K562 (cell line): ENCODE measurements around the gene ZNF776. TPM values are rescaled to one million over a fixed set of nuclear protein-coding genes. Genes with fewer than 3 reads are reported as not detected.

Experiments used
- ATAC-seq: fragments of 200-7000 bp; cut with Tn5 transposase; 3 replicates; pipeline ENCODE4 v1.9.1; 2020; ENCODE audit warnings: moderate library complexity
- BruUV-seq: library from RNA; stranded (reverse); fragments of 400-500 nt; replicated peaks from 2 replicates; lab custom pipeline; 2021; lab: Mats Ljungman, UMichigan
- CTCF ChIA-PET: fragments of 300-600 bp; formaldehyde crosslinking; extraction: SDS; loops from one replicate; lab custom pipeline; 2021; ENCODE audit warnings: low intra/inter-chr PET ratio; lab: Yijun Ruan, JAX
- POLR2A ChIA-PET: fragments of 300-600, 350-650 bp; sonication (Branson Sonifier 250); formaldehyde crosslinking; extraction: SDS; loops from one replicate; lab custom pipeline; 2021; ENCODE audit warnings: antibody characterized with exemption, inconsistent platforms; lab: Yijun Ruan, JAX
- DNase-seq, 4 experiments: peaks; one replicate each; pipeline versions ENCODE4 v3.0.0 to v3.0.0-alpha.2; 2011 to 2018; ENCODE audit warnings: low spot score in 3 of 4, mixed read lengths in 3 of 4; ENCODE audit errors: extremely low read depth in 1 of 4
- FAIRE-seq: peaks from 2 replicates; lab custom pipeline; 2011; peaks lifted over from hg19 to GRCh38; lab: Jason Lieb, UNC
- H2AFZ ChIP-seq: 2 replicates; pipeline ENCODE4 v1.6.0; 2011; ENCODE audit warnings: low read depth, low read length, control low read depth, inconsistent platforms
- H3K27ac ChIP-seq: fragments of 200-600 bp; 3 replicates; pipeline ENCODE4 v1.8.0; 2011; ENCODE audit warnings: low read depth, mild to moderate bottlenecking, control low read depth, inconsistent platforms, low read length, moderate library complexity, mixed read lengths; ENCODE audit errors: extremely low read depth
- H3K27me3 ChIP-seq, 2 experiments: fragments of 300-600 bp in 1 of 2; 2 replicates in 1 of 2; 3 replicates in 1 of 2; pipeline versions ENCODE4 v1.6.0 to v1.8.0; 2011; ENCODE audit warnings: inconsistent platforms in 2 of 2, low read length in 2 of 2, mild to moderate bottlenecking in 1 of 2, mixed read lengths in 1 of 2, moderate library complexity in 1 of 2; ENCODE audit not compliant: control insufficient read depth in 2 of 2, insufficient read depth in 2 of 2
- H3K36me3 ChIP-seq: fragments of 300-600 bp; 3 replicates; pipeline ENCODE4 v1.8.0; 2011; ENCODE audit warnings: mild to moderate bottlenecking, low read length, inconsistent platforms; ENCODE audit not compliant: control insufficient read depth, insufficient read depth
- H3K4me1 ChIP-seq, 2 experiments: fragments of 200-600 bp in 1 of 2; replicated peaks in 1 of 2; 2 replicates in 1 of 2; 3 replicates in 1 of 2; pipeline versions ENCODE4 v1.5.1 to v1.8.0; 2011; ENCODE audit warnings: inconsistent platforms in 2 of 2, low read length in 2 of 2, mild to moderate bottlenecking in 1 of 2, mixed read lengths in 1 of 2, moderate library complexity in 1 of 2; ENCODE audit not compliant: control insufficient read depth in 2 of 2, insufficient read depth in 2 of 2
- H3K4me2 ChIP-seq: 2 replicates; pipeline ENCODE4 v1.6.1; 2011; ENCODE audit warnings: low read length, control low read depth, inconsistent platforms, mixed read lengths; ENCODE audit not compliant: insufficient read depth
- H3K4me3 ChIP-seq: fragments of 200-600 bp; sonication (generic), shearing (Covaris generic); 2 replicates; pipeline ENCODE4 v1.5.1; 2016; ENCODE audit warnings: control low read depth, inconsistent platforms
- H3K79me2 ChIP-seq: fragments of 200-600 bp; 3 replicates; pipeline ENCODE4 v1.8.0; 2011; ENCODE audit warnings: low read length, inconsistent platforms; ENCODE audit not compliant: control insufficient read depth, insufficient read depth
- H3K9ac ChIP-seq, 2 experiments: 2 replicates each; pipeline versions ENCODE4 v1.6.0 to v1.6.1; 2011; ENCODE audit warnings: low read depth in 2 of 2, low read length in 2 of 2, control low read depth in 1 of 2, inconsistent platforms in 1 of 2, mild to moderate bottlenecking in 1 of 2, mixed read lengths in 1 of 2; ENCODE audit not compliant: insufficient read depth in 1 of 2
- H3K9me1 ChIP-seq: one replicate; pipeline ENCODE4 v1.6.0; 2011; ENCODE audit warnings: inconsistent platforms, mild to moderate bottlenecking, low read length, moderate library complexity; ENCODE audit not compliant: control insufficient read depth, insufficient read depth
- H3K9me3 ChIP-seq: replicated peaks from 2 replicates; pipeline ENCODE4 v1.5.1; 2011; ENCODE audit warnings: low read depth, low read length, inconsistent platforms; ENCODE audit not compliant: control insufficient read depth, insufficient read depth
- H4K20me1 ChIP-seq: replicated peaks from 2 replicates; pipeline ENCODE4 v1.6.1; 2011; ENCODE audit warnings: low read length, inconsistent platforms, mixed read lengths; ENCODE audit not compliant: control insufficient read depth, insufficient read depth
- KDM5B ChIP-seq: fragments of 200-600 bp; sonication (generic); IDR thresholded peaks from 2 replicates; pipeline ENCODE4 v1.6.1; 2012; ENCODE audit warnings: low read depth, mild to moderate bottlenecking, moderate library complexity, low read length, control low read depth, inconsistent platforms; ENCODE audit not compliant: insufficient replicate concordance
- POLR2A ChIP-seq: fragments of 450-650 bp; conservative IDR thresholded peaks from 2 replicates; pipeline ENCODE4 v1.6.1; 2016
- ZNF3 ChIP-seq: fragments of 250-450 bp; sonication (Bioruptor Pico); IDR thresholded peaks from 2 replicates; pipeline ENCODE4 v1.5.0; 2021; ENCODE audit warnings: mild to moderate bottlenecking, moderate library complexity
- in situ Hi-C: fragments of 300-500 bp; cut with MboI; formaldehyde crosslinking; loops from 4 replicates; pipeline ENCODE4 v1.15.0; 2018; ENCODE audit warnings: inconsistent platforms, mixed read lengths
- intact Hi-C: fragments of 100-400 bp; cut with micrococcal nuclease; formaldehyde crosslinking; loops from 2 replicates; pipeline ENCODE4 v1.14.2; 2022
- polyA plus RNA-seq, 8 experiments: library from polyadenylated mRNA; depleted of rRNA in 4 of 8; stranded (reverse) in 5 of 8; unstranded in 3 of 8; fragments of >200 nt; fragmentation: Nextera tagmentation in 2 of 8; fragmentation: Illumina TruSeq in 1 of 8; extraction: Ambion mirVana in 2 of 8; extraction: Trizol in 1 of 8; gene quantifications; 2 replicates each; pipeline versions ENCODE4 v1.2.1 to v1.2.3, GENCODE V29; 2011 to 2014; ENCODE audit warnings: inconsistent platforms in 1 of 8, missing spikeins in 1 of 8
- total RNA-seq, 7 experiments: library from RNA; depleted of rRNA in 6 of 7; stranded (reverse); fragments of >200 nt in 6 of 7; fragmentation: Illumina TruSeq in 2 of 7; extraction: Trizol in 2 of 7; gene quantifications; 2 replicates each; pipeline versions ENCODE4 v1.2.1 to v1.2.3, GENCODE V29; 2011 to 2021; ENCODE audit warnings: low replicate concordance in 1 of 7
- TF ChIP-seq, protein P1 (sequence below), 2 experiments: fragments of 450-650 bp in 1 of 2; IDR thresholded peaks; 2 replicates each; pipeline ENCODE4 v1.6.1; 2011 to 2017; ENCODE audit warnings: low read depth in 2 of 2, antibody characterized with exemption in 1 of 2, borderline replicate concordance in 1 of 2, low read length in 1 of 2, mild to moderate bottlenecking in 1 of 2, mixed read lengths in 1 of 2; ENCODE audit not compliant: control insufficient read depth in 1 of 2
- TF ChIP-seq, protein P2 (sequence below): fragments of 450-650 bp; formaldehyde crosslinking; IDR thresholded peaks from 2 replicates; pipeline ENCODE4 v1.4.0; 2020; ENCODE audit warnings: mild to moderate bottlenecking, mixed read lengths

The ZNF776 gene
- total and polyA plus RNA-seq, 9 of the 15 experiments (the other 6 are each of a cell fraction or from before 2014, with no cell fraction given), result 2.2 to 16.9 (median 8.2) TPM

DNA sequence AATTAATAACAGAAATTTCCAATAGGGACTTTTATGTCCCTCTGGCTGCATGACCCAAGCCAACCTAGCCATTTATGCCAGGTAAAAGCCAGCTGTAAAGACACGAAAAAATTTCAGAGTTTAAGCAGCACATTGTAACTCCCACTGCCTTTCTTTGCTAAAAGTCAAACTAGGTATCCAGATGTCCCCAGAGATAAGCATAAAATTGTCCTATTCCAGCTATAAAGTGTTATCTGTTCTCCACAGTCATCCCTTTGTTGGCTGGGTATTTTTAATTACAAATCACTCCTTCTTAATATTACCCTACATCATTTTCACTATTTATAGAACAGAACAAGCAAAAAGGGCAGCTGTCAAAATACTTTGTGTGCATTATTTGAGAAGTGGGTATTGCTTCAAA lies 34.4 kb upstream of the ZNF776 start (continued):
- TF ChIP-seq, protein P1, sequence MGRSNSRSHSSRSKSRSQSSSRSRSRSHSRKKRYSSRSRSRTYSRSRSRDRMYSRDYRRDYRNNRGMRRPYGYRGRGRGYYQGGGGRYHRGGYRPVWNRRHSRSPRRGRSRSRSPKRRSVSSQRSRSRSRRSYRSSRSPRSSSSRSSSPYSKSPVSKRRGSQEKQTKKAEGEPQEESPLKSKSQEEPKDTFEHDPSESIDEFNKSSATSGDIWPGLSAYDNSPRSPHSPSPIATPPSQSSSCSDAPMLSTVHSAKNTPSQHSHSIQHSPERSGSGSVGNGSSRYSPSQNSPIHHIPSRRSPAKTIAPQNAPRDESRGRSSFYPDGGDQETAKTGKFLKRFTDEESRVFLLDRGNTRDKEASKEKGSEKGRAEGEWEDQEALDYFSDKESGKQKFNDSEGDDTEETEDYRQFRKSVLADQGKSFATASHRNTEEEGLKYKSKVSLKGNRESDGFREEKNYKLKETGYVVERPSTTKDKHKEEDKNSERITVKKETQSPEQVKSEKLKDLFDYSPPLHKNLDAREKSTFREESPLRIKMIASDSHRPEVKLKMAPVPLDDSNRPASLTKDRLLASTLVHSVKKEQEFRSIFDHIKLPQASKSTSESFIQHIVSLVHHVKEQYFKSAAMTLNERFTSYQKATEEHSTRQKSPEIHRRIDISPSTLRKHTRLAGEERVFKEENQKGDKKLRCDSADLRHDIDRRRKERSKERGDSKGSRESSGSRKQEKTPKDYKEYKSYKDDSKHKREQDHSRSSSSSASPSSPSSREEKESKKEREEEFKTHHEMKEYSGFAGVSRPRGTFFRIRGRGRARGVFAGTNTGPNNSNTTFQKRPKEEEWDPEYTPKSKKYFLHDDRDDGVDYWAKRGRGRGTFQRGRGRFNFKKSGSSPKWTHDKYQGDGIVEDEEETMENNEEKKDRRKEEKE (IDR thresholded peaks at IDR 0.05; ENCODE audit: borderline replicate concordance in 1 of 2, control insufficient read depth in 1 of 2, low read depth in 2 of 2, low read length in 1 of 2), result no peak
- TF ChIP-seq KDM5B (no peak), POLR2A (no peak)
- TF ChIP-seq, all 486 proteins: peak for 7

DNA sequence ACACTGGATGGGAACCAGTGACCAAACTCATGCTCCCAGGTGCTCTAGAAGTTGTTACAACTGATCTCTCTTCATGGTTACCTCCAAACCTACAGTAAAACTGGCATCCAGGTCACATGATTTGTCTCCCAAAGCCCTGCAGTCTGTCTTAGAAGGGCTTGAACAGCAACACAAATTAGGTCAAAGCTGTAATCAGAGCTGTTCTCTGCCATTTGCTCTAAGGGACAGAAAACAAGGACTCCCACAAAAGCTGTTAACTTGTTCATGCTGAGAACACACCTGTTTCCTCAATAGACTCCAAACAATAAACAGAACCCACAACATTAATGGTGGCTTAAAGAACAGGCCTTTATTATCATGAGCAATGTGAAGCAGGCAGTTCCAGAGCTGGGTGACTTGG lies 27.2 kb upstream of the ZNF776 start:
- ATAC-seq, result no peak
- Histone ChIP-seq H3K9me1 (no peaks in the 10 kb centered on the region), H3K4me3 (no peak overlapping the region), H2AFZ (no peak overlapping the region), H3K9me3 (peaks cover 9% of the 10 kb centered on the region), H4K20me1 (no peaks in the 10 kb centered on the region), H3K27ac (no peak overlapping the region), H3K79me2 (no peaks in the 10 kb centered on the region), H3K4me2 (no peak overlapping the region), H3K36me3 (peaks cover 15% of the 10 kb centered on the region), H3K9ac (no peak overlapping the region), H3K27me3 (no peaks in the 10 kb centered on the region), H3K4me1 (no peaks in the 10 kb centered on the region)
- FAIRE-seq, result no peak
- TF ChIP-seq ZNF3 (CRISPR knock-in tag), result no peak
- TF ChIP-seq, protein P2, sequence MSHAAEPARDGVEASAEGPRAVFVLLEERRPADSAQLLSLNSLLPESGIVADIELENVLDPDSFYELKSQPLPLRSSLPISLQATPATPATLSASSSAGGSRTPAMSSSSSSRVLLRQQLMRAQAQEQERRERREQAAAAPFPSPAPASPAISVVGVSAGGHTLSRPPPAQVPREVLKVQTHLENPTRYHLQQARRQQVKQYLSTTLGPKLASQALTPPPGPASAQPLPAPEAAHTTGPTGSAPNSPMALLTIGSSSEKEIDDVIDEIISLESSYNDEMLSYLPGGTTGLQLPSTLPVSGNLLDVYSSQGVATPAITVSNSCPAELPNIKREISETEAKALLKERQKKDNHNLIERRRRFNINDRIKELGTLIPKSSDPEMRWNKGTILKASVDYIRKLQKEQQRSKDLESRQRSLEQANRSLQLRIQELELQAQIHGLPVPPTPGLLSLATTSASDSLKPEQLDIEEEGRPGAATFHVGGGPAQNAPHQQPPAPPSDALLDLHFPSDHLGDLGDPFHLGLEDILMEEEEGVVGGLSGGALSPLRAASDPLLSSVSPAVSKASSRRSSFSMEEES (CRISPR knock-in tag), result peak; percentile 18; the same call in 1 of the 2 replicates
- CTCF ChIA-PET, result no interaction called here
- no peak for DNase-seq
- no TSS peak for BruUV-seq
- POLR2A ChIA-PET, result no interaction called here
- in situ Hi-C loops (no loop called here), intact Hi-C loops (no loop called here)
